NCI-H345 (cell line): ENCODE measurements around the gene LTC4S.

Experiments used
- DNase-seq: peaks from one replicate; lab custom pipeline; 2025; lab: John Stamatoyannopoulos, UW

LTC4S gene

DNA sequence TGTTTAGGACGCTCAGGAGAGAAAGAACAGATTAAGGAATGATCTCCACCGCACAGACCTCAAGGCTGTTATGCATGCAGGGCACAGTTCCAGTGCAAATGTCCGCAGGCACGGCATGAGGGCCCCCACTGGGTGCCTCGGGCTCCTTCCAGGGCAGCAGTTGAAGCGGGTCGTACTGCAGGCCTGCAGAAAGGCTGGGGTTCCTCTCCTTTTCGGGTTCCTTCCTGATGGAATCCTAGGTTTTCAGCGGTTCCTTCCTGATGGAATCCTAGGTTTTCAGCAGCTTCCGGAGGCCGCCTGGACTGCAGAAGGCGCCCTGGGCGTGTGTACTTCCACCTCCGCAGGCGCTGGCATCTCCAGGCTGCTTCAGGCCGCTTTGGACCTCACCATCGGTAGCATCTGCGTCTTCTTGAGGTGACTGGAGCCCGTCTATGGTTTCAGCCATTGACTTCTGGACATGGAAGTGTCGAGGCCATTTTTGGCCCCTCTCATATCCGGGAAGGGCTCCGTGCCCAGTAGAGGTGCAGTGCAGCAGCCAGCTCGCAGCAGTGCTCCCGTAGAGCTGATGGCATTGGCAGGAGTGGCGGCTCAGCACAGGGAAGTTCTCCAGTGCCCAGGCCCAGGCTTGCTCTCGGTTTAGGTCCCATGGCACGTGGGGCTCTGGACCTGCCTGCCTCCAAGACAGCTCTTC is 18.5 kb downstream of the LTC4S start:
- no peak for DNase-seq

DNA sequence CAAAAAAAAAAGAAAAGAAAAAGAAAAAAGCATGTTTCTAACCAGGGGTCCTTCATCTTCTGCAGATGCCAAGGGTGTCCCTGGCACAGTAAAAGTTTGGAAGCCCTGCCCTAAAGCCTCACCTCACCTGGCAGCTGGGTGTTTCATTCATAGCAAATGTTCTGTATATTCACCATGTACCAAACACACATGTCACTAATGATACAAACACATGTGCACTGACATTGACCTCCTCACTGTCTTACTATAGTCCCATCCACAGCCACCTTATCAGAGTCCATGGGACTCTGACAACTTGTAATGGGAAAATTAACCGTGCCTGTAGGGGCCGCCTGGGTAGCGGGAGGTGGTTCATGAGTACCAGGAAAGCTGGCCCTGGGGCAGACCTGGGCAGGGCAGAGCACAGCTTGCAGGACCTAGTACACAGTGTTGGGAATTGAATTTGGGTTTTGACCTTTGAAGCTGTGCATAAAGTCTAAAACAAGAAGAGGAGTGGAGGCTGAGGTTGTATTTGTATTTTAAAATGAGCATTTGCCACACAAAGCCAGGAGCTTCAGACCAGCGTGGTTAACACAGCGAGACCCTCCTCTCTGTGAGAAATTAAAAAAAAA is 19.3 kb downstream of the LTC4S start:
- no peak for DNase-seq

DNA sequence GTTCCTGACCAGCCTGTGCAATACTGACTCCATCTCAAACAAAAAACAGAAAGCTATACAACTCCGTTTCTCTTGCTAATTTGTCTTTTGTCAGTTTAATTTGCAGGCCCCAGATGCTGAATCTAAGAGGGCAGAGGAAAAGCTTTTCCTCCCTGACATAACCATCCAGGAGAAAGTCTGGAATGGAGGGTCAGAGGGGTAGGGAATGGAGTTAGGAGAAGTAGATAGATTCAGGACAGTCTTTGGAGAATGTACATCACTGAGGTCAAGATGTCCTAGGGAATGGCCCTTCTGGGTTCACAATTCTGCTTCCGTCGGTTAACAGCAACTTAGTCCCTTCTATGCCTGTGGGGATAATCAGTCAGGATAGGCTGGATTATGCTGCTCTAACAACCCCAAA is 20.3 kb downstream of the LTC4S start:
- DNase-seq, result no peak

DNA sequence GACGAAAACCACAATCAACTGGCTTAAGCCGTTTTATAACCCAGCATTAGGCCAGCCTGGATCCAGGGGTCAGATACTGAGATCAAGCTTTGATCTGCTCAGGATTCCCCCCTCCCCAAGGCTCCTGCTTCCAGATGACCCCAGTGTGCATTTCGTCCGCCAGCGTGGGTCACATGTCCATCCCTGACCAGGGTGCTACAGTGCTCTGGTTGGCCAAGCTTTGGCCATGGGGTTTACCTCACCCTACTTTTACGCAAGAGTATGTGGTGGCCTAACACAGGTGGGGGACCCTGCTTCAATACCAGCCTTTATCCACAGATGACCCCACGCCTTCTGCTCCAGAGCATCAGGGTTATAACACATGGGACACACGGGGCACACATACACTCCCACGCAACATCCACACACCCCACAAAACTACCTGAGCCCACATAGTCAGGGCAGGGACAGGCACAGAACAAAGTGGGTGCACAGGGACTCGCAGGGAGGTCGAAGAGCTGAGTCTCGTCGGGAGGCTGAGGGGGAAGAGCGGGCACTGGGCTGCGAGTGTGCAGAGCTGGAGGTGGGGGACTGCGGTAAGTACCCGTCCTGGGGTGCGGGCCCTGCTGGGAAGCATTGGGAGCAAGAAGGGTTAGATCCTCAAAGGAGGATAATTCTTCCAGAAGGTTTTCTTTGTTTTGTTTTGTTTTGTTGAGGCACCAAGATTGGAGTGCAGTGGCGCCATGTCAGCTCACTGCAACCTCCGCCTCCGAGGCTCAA is 21.9 kb downstream of the LTC4S start:
- no peak for DNase-seq

DNA sequence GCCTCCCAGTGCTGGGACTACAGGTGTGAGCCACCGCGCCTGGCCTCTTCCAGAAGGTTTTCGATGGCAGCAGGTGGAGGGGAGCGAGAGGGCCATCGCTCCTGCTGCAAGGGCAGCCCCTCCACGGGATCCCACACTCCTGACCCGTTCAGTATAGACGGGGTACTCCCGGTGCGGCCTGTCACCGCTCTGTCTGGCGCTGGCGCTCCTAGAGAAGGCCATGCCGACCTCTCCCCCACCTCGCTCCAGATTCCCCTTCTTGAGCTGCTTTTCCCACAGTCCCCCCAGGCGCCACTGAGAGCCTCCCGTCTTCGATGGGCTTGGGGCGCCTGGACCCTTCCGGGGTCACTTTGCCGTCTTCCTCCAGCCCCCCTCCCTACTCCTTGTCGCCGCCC is 22.6 kb downstream of the LTC4S start:
- DNase-seq, result no peak

DNA sequence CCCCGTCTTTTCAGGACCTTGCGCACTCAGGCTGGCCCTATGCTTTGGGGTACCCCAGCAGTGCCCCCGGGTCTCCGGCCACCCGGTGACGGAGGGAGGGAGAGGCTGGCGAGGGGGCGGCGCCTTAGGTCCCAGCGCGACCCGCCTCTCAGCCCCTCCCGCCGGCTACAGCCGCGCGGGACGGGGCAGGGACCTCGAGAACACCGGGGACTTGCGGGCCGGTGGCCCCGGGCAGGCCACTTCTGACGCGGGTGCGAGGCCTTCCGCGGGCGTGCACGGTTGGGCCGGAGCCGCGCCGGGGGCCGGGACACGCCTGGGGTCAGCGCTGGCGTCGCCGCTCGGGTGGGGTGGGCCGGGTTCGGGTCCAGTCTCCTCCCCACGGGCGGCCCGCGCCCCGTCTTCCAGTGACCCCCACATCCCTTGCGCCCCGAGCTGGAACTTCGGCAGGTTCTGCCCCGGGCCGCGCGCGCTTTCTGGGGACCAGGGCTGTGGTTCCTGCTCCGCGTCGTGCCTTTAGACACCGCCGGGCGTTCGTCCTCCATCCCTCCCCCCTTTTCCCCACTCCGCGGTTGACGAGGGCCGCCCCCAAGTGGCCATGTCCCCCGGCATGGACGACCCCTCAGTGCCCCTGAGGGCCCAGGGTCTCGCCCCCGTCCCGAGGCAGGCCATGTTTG is 23.1 kb downstream of the LTC4S start:
- no peak for DNase-seq

DNA sequence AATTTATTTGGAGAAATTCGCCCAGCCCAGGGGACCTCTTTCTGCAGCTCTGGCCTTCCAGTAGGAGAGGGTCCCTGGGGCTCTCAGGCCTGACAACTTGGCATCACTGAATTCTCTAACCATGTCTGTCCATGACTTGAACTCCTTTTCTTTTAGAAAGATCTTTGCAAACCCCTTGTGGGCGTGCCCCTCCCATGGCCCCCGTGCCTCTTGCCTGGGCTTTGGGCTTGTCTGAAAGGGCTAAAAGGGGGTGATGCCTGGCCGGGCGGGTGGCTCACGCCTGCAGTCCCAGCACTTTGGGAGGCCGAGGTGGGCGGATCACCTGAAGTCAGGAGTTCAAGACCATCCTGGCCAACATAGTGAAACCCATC is 23.7 kb downstream of the LTC4S start:
- no peak for DNase-seq

DNA sequence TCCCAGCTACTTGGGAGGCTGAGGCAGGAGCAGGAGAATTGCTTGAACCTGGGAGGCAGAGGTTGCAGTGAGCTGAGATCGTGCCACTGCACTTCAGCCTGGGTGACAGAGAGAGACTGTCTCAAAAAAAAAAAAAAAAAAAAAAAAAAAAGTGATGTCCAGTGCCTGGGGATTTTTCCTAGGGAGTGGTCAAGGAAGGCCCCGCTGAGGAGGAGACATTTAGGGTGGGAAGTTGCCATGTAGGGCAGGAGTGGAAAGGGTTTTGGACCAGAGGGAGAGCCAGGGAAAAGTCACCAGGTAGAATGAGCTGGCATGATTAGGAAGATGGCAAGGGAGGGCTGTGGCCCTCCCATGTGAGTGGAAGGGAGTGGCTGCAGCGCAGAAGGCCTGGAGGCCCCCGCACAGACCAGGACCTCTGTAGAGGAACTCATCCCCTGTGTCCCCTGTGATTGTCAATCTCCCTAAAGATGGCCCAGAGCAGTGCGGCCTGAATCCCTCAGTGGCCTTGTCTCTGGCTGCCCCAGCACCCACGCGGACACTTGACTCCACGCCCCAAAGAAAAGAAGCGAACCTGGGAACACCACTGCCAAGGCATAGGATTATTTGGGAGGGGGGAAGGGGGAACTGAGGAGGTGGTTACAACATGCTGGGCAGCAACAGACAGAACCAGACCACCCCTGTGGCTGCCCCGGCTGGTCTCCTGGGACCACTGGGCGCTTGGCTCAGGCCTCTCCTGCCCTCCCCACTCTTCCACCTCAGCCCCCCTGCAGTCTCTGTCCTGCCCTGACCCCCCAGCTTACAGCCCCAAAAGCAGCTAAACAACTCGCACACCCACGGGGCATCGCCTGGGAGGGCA is 24.3 kb downstream of the LTC4S start:
- DNase-seq, result no peak

DNA sequence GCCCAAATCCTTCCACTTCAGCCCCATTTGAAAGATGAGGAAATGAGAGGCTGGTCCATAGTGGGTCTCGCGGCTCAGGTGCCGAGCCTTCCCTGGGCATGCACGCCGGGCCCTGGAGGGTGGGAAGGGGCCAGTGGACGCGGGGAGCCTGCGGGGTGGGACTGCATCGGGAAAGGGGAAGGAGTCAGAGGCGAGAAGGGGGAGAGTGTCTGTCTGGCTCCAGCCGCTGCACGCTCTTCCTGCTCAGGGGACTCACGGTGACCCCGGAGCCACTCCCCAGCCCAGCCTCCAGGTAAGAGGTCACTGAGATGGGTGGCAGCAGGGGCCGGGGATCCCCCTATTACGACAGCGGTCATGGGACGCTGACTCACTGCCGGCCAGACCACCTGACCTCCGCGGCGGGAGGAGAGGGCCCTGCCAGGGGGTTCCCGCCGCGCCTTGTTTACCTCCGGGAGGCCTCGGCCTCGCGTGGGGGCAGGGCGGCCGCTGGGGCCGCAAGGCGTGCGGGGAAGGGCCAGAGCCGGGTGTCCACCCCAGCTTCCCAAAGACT is 25.0 kb downstream of the LTC4S start:
- DNase-seq, result peak; percentile 69

DNA sequence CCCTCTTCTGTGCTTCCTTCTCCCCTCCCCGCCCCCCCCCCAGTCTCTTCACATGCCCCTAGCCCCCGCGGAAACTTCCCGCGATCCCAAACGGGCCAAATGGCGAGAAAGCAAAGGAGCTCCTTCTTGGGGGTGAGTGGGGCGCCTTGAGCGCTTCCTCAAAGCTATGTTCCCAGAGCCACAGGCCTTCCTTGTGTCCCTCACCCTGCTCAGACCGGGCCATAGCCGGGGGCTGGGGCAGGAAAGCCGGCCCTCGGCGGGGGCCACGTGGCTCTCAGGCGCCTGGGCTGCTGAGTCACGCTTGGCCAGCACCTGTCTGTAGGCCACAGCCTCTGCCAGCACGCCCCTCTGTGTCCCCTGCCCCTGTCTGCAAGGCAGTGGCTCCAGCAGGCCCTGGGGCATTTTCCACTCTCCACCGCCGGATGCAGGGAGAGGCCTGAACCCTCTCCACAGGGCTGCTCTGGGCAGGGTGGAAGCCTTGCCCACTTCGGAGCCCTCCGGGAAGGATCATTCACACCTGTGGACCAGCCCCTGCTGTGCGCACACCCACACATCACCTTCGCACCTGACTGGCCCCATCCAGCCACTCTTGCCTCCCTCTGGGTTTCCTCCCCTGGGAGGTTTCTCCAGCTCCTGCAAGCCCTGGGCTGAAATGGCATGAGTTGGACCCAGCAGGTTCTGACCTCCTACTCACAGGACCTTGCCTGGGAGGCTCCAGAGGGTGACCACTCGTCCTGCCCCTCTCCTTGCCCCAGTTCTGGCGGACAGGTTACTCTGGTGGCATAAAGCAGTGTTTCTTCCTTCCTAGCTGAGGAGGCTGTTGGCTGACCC is 25.7 kb downstream of the LTC4S start:
- DNase-seq, result peak; percentile 70

DNA sequence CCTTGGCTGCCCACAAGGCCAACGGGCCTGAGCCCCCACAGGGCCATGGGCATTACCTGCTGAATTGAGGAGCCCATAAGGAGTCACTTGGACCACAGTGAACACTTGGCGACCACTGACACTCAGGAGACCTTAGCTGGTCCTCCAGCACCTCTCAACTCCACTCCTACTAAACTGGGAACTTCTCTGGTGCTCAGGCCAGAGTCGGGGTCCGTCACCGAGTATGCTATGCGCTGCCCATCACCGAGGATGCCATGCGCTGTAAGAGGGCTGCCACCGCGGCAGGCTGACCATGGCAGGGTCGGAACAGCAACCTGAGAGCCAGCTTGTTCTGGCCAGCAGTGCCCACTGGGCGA is 26.3 kb downstream of the LTC4S start:
- no peak for DNase-seq

DNA sequence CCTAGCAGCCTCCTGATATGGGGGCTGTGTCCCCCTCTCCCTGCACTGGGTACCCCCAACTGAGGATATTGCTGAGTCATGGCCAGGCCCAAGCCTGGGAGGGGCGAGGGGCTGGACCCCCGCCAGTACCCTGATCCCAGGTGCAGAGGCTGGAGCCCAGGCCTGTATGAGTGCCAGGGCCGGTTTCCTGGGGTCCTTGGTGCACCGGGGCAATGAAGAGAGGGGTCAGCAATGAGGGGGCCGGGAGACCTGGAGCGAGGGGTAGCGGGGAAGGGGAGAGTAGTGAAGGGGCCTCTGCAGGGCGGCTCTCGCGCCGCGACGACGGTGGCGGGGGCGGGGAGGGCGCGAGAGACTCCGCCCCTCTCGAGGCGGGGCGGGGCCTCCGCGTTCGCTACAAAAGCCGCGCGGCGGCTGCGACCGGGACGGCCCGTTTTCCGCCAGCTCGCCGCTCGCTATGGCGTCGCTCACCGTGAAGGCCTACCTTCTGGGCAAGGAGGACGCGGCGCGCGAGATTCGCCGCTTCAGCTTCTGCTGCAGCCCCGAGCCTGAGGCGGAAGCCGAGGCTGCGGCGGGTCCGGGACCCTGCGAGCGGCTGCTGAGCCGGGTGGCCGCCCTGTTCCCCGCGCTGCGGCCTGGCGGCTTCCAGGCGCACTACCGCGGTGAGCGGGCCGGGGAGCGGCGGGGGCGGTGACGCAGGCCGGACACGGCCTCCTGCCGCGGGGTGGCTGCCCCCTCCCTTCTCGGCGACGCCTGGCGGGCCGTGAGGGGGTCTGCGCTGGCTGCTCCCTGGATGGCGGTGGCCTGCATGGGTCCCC is 26.9 kb downstream of the LTC4S start, which contains the start of gene SQSTM1:
Gene SQSTM1 (plus strand): TSS at position 423 of the 815 bp plus-strand sequence. CDS start 32 bp downstream, at position 455.
- DNase-seq, result peak; percentile 85

DNA sequence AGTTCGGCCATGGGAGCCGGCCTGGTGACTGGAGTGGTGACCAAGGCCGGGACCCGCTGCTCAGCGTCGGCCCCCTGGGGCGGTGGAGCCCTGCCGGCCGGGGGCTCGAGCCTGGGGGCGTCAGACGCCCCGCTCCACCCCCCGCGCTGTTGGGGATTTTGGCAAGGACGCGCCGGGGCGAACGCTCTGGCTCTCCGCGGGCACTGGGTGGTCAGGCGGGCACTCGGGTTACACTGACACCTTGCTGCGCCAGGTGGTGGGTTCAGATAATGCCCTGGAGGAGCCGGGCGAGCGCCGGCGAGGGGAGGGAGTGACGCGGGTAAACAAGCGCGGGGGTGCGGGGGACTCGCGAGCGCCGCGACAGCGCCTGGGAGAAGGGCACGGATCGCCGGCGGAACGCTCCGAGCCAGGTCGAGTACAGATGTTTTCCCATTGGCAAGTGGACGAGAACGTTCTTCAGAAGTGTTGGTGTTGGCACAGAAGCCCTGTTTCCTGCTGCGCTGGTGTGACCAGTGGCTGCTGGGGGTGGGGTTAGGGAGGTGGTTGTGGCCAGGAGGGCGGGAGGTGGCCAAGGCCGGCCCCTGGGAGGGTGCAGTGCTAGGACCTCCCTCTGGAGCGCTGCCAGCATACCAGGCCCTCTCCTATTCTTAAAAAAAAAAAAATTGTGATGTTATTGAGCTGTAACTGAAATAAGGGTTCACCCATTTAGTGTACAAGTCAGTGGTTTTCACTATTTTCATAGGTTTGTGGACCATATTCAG is 27.7 kb downstream of the LTC4S start:
- peak; percentile 94 for DNase-seq

DNA sequence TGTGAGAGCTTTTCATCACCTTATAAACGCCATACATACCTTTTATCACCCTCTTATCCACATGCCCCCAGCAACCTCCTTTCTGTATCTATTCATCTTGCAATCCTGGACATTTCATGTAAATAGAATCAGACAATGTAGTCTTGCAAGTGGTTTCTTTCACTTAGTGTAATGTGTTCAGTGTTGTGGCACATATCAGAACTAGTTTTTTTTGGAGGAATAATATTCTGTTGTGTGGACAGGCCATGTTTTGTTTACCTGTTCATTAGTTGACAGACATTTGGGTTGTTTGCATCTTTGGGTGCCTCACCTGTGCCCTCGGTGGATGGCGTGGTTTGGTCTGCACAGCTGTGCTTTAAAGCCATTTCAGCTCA is 28.3 kb downstream of the LTC4S start:
- DNase-seq, result no peak

DNA sequence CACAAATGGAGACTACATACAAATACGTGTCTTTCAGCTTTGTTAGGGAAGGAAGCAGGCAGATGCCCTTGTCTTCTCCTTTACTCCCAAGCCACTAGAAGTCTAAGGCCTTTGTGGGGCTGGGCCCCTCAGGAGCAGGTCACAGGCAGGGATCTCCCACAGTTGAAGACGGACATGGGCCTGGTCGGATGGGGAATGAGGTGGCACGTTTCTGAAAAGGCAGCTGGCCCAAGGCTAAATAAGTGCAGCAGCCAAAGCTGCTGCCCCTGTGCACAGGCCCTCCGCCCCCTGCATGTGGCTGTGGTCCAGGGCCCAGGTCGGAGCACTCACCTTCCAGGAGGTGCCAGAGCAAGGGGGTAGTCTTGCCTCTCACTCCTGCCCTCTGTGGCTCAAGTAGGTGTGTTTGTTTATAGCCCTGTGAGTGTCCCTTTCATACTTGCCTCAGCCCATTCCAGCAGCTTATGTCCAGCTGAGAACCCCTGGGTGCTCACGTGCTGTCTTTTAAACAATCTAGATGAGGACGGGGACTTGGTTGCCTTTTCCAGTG is 28.7 kb downstream of the LTC4S start:
- DNase-seq, result no peak

DNA sequence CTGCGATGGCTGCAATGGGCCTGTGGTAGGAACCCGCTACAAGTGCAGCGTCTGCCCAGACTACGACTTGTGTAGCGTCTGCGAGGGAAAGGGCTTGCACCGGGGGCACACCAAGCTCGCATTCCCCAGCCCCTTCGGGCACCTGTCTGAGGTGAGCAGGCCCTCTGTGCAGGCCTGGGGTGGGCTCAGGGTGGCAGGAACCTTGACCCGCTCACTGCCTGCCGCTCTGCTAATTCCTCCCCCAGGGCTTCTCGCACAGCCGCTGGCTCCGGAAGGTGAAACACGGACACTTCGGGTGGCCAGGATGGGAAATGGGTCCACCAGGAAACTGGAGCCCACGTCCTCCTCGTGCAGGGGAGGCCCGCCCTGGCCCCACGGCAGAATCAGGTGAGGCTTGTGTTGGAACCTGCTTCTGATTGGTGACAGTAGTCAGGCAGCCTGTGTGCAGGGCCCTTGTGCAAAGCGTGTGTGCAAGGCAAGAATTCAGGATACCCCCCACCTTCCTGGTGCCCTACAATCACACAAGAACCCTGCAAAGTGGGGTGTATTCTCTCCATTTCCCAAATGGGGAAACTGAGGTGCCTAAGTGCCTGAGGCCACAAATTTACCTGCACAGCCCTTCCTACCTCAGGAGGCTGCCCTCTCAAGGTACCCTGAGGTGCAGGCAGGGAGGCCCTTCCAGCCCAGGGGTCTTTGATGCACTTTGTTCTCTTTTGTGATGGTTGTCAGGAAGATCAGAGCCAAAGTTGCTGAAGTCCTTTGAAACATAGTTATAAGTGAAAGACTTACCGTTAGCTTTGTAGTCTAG is 30.4 kb downstream of the LTC4S start:
- no peak for DNase-seq

DNA sequence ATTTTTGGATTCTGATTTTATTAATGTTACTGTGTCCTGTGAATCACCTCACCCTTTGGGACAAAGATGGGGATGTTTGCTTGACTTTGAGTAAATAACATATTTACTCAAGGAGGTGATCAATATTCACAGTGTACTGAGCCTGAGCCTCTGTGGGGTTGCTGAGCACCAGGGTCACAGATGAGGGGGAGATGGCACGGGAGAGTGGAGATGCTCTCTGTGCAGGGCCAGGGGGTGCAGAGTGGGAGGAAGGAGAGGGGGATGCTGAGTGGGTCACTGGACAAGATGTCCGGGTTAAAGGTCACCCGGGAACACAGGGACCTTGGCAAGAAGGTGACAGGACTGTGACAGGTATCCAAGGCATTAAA is 30.9 kb downstream of the LTC4S start:
- DNase-seq, result no peak

DNA sequence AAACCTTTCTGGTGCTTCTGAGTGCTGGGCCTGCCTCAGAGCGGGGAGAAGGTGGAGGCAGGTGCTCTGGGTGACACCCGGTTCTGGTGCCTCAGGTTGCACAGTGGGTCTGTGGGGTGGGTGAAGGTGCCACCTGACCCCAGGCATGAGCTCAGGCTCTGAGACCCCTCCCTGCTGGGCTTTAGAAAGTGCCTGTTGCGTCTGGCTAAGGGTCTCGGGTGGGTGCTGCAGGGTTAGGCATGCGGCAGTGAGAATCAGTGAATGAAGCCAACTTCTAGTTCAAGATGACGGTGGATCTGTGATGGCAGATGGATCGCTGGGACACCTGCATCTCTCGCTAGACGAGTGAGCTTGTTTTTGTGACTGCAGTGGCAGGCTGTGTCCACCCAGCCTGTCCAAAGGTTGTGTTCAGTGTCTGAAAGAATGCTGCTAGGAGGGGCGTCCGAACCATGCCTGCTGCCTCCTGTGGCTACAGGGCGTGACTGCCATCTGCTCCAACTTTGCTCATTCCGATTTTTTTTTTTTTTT is 31.9 kb downstream of the LTC4S start:
- DNase-seq, result no peak
